Transverse colon (tissue), 4 donors: Measurements from ENCODE around the gene STARD13.

Experiments
- CTCF ChIP-seq, 5 experiments: fragments of 200-600 bp in 3 of 5; fragments of 450-650 bp in 2 of 5; sonication (generic) in 3 of 5; IDR thresholded peaks; 1 replicate in 2 of 5; 2 replicates in 3 of 5; pipeline ENCODE4 v1.5.1; 2016 to 2017; ENCODE audit warnings: antibody characterized with exemption in 5 of 5, inconsistent platforms in 3 of 5, mild to moderate bottlenecking in 2 of 5, moderate library complexity in 1 of 5
- POLR2A ChIP-seq: fragments of 450-650 bp; IDR thresholded peaks from one replicate; pipeline ENCODE4 v1.6.1; 2016; ENCODE audit warnings: antibody characterized with exemption, mild to moderate bottlenecking, moderate library complexity
- POLR2AphosphoS5 ChIP-seq, 3 donors: sonication (generic); formaldehyde crosslinking; IDR thresholded peaks; one replicate each; pipeline ENCODE4 v1.6.1; 2016; ENCODE audit warnings: antibody characterized with exemption in 3 of 3

GRCh38 chr13:33289966-33290365 lies 4.4 kb upstream of the STARD13 start:
- no peak for TF ChIP-seq POLR2AphosphoS5 (IDR thresholded peaks at IDR 0.05)
- TF ChIP-seq CTCF (IDR thresholded peaks at IDR 0.05): no peak
- TF ChIP-seq POLR2A: no peak
